LoVo (cell line): ENCODE data around the gene DCANP1.

Experiments used
- DNase-seq: peaks from one replicate; pipeline ENCODE4 v3.0.0-alpha.2; 2016; ENCODE audit warnings: low spot score

DCANP1 gene

GRCh38 chr5:135441350-135441831, 5.8 kb downstream of the DCANP1 start:
- no peak for DNase-seq

- DNase-seq, result no peak
These were observed 6.2 kb downstream of the DCANP1 start for GRCh38 chr5:135440916-135441315.

- no peak for DNase-seq
These were observed 7.6 kb downstream of the DCANP1 start for GRCh38 chr5:135439231-135440205.

- no peak for DNase-seq
These were observed 8.4 kb downstream of the DCANP1 start for GRCh38 chr5:135438636-135439221.

- DNase-seq, result peak; percentile 69
These were observed 9.2 kb downstream of the DCANP1 start for GRCh38 chr5:135437796-135438560.

GRCh38 chr5:135437422-135437795, 9.7 kb downstream of the DCANP1 start:
- no peak for DNase-seq

GRCh38 chr5:135436951-135437418, 10.2 kb downstream of the DCANP1 start:
- DNase-seq, result no peak

- DNase-seq, result no peak
These were observed 11.4 kb downstream of the DCANP1 start for GRCh38 chr5:135435467-135436330.

GRCh38 chr5:135434591-135435466, 12.3 kb downstream of the DCANP1 start:
- DNase-seq, result no peak

GRCh38 chr5:135433681-135434426, 13.3 kb downstream of the DCANP1 start:
- no peak for DNase-seq

- no peak for DNase-seq
These were observed 15.0 kb downstream of the DCANP1 start for GRCh38 chr5:135432113-135432512.

GRCh38 chr5:135430135-135430437, 17.1 kb downstream of the DCANP1 start:
- no peak for DNase-seq

- DNase-seq, result no peak
These were observed 17.6 kb downstream of the DCANP1 start for GRCh38 chr5:135429301-135430134.

- no peak for DNase-seq
These were observed 18.6 kb downstream of the DCANP1 start for GRCh38 chr5:135428586-135428985.

- DNase-seq, result peak; percentile 67
These were observed 20.8 kb downstream of the DCANP1 start for GRCh38 chr5:135426102-135427082.

GRCh38 chr5:135425641-135426040, 21.5 kb downstream of the DCANP1 start:
- no peak for DNase-seq

- no peak for DNase-seq
These were observed 23.3 kb downstream of the DCANP1 start for GRCh38 chr5:135423846-135424168.
